PC-3 (cell line): Measurements from ENCODE around the gene PRKACB. TPM values are rescaled to one million over a fixed set of nuclear protein-coding genes. Genes with fewer than 3 reads are reported as not detected.

Experiments used
- ATAC-seq: fragments of 200-7000 bp; cut with Tn5 transposase; 2 replicates; pipeline ENCODE4 v1.9.1; 2020; ENCODE audit warnings: mild to moderate bottlenecking, moderate library complexity
- BruUV-seq: library from RNA; stranded (reverse); fragments of 400-500 nt; replicated peaks from 2 replicates; lab custom pipeline; 2021; lab: Mats Ljungman, UMichigan
- CTCF ChIA-PET: fragments of 300-600 bp; sonication (Branson Sonifier 250); formaldehyde crosslinking; loops from one replicate; lab custom pipeline; 2022; ENCODE audit warnings: antibody characterized with exemption; lab: Charles Lee
- POLR2A ChIA-PET: fragments of 300-600 bp; sonication (Branson Sonifier 250); formaldehyde crosslinking; loops from one replicate; lab custom pipeline; 2022; ENCODE audit warnings: antibody characterized with exemption; ENCODE audit not compliant: unreplicated experiment; lab: Charles Lee
- DNase-seq: peaks from one replicate; pipeline ENCODE4 v3.0.0-alpha.2; 2015
- H2AFZ ChIP-seq: fragments of 300-600 bp; sonication (generic); 2 replicates; pipeline ENCODE4 v1.6.0; 2016; ENCODE audit warnings: antibody characterized with exemption, low read length
- H3F3A ChIP-seq: fragments of 300-600 bp; sonication (generic); one replicate; pipeline ENCODE4 v1.6.0; 2017; ENCODE audit warnings: antibody characterized with exemption, low read length, control low read depth, mild to moderate bottlenecking; ENCODE audit not compliant: unreplicated experiment
- H3K27ac ChIP-seq: fragments of 300-600 bp; sonication (generic); 2 replicates; pipeline ENCODE4 v1.5.1; 2016; ENCODE audit warnings: mild to moderate bottlenecking, low read length
- H3K27me3 ChIP-seq: fragments of 300-600 bp; sonication (generic); 2 replicates; pipeline ENCODE4 v1.6.1; 2016; ENCODE audit warnings: low read length, mixed read lengths
- H3K36me3 ChIP-seq: fragments of 300-600 bp; sonication (generic); 2 replicates; pipeline ENCODE4 v1.6.1; 2016; ENCODE audit warnings: low read depth, mixed run types, low read length, mixed read lengths
- H3K4me1 ChIP-seq: fragments of 300-600 bp; sonication (generic); 2 replicates; pipeline ENCODE4 v1.5.1; 2016; ENCODE audit warnings: low read length; ENCODE audit not compliant: insufficient read depth
- H3K4me2 ChIP-seq: fragments of 300-600 bp; sonication (generic); 2 replicates; pipeline ENCODE4 v1.6.0; 2016; ENCODE audit warnings: low read length
- H3K4me3 ChIP-seq: fragments of 300-600 bp; sonication (generic); 2 replicates; pipeline ENCODE4 v1.5.1; 2016; ENCODE audit warnings: mild to moderate bottlenecking, low read length, mixed read lengths
- H3K79me2 ChIP-seq: fragments of 300-600 bp; sonication (generic); 2 replicates; pipeline ENCODE4 v1.6.1; 2017; ENCODE audit warnings: low read length, mixed read lengths
- H3K9ac ChIP-seq: fragments of 300-600 bp; sonication (generic); 2 replicates; pipeline ENCODE4 v1.6.0; 2016; ENCODE audit warnings: mild to moderate bottlenecking, low read length
- H3K9me2 ChIP-seq: fragments of 300-600 bp; sonication (generic); replicated peaks from 2 replicates; pipeline ENCODE4 v1.6.1; 2016; ENCODE audit warnings: mixed run types, low read length, mixed read lengths
- H3K9me3 ChIP-seq: fragments of 300-600 bp; sonication (generic); 2 replicates; pipeline ENCODE4 v1.6.1; 2016; ENCODE audit warnings: low read length, mixed read lengths
- H4K20me1 ChIP-seq: fragments of 300-600 bp; sonication (generic); 2 replicates; pipeline ENCODE4 v1.6.1; 2016; ENCODE audit warnings: low read length, mixed read lengths
- EZH2 ChIP-seq: fragments of 300-600 bp; sonication (generic); IDR thresholded peaks from one replicate; pipeline ENCODE4 v1.6.1; 2017; ENCODE audit warnings: antibody characterized with exemption, mild to moderate bottlenecking, low read length; ENCODE audit not compliant: unreplicated experiment
- EZH2phosphoT487 ChIP-seq: fragments of 300-600 bp; sonication (generic); IDR thresholded peaks from 2 replicates; pipeline ENCODE4 v1.6.1; 2018; ENCODE audit warnings: mild to moderate bottlenecking, antibody characterized with exemption, low read length, borderline replicate concordance
- intact Hi-C: fragments of 100-400 bp; cut with micrococcal nuclease; formaldehyde crosslinking; loops from 2 replicates; pipeline ENCODE4 v1.9.0; 2023
- total RNA-seq: library from RNA; depleted of rRNA; stranded (reverse); fragments of >200 nt; gene quantifications from 2 replicates; pipeline ENCODE4 v1.2.3, GENCODE V29; 2014
- TF ChIP-seq, protein P1 (sequence below): fragments of 300-600 bp; sonication (generic); conservative IDR thresholded peaks from 2 replicates; pipeline ENCODE4 v1.5.1; 2017; ENCODE audit warnings: antibody characterized with exemption, low read depth, mild to moderate bottlenecking, low read length

PRKACB gene
- total RNA-seq, 1 experiment from 2014 or later = 7.8 TPM

- no peak for TF ChIP-seq EZH2
- TF ChIP-seq, protein P1, sequence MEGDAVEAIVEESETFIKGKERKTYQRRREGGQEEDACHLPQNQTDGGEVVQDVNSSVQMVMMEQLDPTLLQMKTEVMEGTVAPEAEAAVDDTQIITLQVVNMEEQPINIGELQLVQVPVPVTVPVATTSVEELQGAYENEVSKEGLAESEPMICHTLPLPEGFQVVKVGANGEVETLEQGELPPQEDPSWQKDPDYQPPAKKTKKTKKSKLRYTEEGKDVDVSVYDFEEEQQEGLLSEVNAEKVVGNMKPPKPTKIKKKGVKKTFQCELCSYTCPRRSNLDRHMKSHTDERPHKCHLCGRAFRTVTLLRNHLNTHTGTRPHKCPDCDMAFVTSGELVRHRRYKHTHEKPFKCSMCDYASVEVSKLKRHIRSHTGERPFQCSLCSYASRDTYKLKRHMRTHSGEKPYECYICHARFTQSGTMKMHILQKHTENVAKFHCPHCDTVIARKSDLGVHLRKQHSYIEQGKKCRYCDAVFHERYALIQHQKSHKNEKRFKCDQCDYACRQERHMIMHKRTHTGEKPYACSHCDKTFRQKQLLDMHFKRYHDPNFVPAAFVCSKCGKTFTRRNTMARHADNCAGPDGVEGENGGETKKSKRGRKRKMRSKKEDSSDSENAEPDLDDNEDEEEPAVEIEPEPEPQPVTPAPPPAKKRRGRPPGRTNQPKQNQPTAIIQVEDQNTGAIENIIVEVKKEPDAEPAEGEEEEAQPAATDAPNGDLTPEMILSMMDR = no peak
- no peak for TF ChIP-seq EZH2phosphoT487
- intact Hi-C loops = no loop called here
- Histone ChIP-seq H2AFZ (no peak overlapping the region), H3K4me2 (peak overlapping the region; percentile 43), H3F3A (no peaks in the 10 kb centered on the region), H3K9me3 (no peaks in the 10 kb centered on the region), H3K4me3 (no peak overlapping the region), H3K79me2 (no peaks in the 10 kb centered on the region), H3K9ac (peak overlapping the region; percentile 68), H3K4me1 (peaks cover 24% of the 10 kb centered on the region), H3K27me3 (no peaks in the 10 kb centered on the region), H3K9me2 (no peaks in the 10 kb centered on the region), H3K27ac (peak overlapping the region; percentile 95), H4K20me1 (no peaks in the 10 kb centered on the region), H3K36me3 (no peaks in the 10 kb centered on the region)
- CTCF ChIA-PET = no interaction called here
- DNase-seq (no peak), ATAC-seq (no peak)
- BruUV-seq = no TSS peak
- POLR2A ChIA-PET = no interaction called here
Observed at GRCh38 chr1:84259989-84260388, 115.9 kb downstream of the PRKACB start.

- intact Hi-C loops = no loop called here
- H3K9me2 ChIP-seq = no peaks in the 10 kb centered on the region
- H3K9me3 ChIP-seq = no peaks in the 10 kb centered on the region
- DNase-seq (peak; percentile 83), ATAC-seq (peak; percentile 92)
- H3K4me2 ChIP-seq = peak overlapping the region; percentile 43
- no TSS peak for BruUV-seq
- no peaks in the 10 kb centered on the region for H3K27me3 ChIP-seq
- H3K9ac ChIP-seq = peak overlapping the region; percentile 74
- CTCF ChIA-PET = no interaction called here
- no peaks in the 10 kb centered on the region for H3F3A ChIP-seq
- TF ChIP-seq, protein P1 = no peak
- TF ChIP-seq EZH2phosphoT487 = no peak
- no peak for TF ChIP-seq EZH2
- peak overlapping the region; percentile 95 for H3K27ac ChIP-seq
- POLR2A ChIA-PET = no interaction called here
- peak overlapping the region; percentile 27; the same call in 1 of the 2 replicates for H2AFZ ChIP-seq
- no peaks in the 10 kb centered on the region for H3K79me2 ChIP-seq
- H3K36me3 ChIP-seq = no peaks in the 10 kb centered on the region
- peaks cover 18% of the 10 kb centered on the region for H3K4me1 ChIP-seq
- H3K4me3 ChIP-seq = no peak overlapping the region
- no peaks in the 10 kb centered on the region for H4K20me1 ChIP-seq
Observed at GRCh38 chr1:84260852-84261518, 116.9 kb downstream of the PRKACB start.

DNA sequence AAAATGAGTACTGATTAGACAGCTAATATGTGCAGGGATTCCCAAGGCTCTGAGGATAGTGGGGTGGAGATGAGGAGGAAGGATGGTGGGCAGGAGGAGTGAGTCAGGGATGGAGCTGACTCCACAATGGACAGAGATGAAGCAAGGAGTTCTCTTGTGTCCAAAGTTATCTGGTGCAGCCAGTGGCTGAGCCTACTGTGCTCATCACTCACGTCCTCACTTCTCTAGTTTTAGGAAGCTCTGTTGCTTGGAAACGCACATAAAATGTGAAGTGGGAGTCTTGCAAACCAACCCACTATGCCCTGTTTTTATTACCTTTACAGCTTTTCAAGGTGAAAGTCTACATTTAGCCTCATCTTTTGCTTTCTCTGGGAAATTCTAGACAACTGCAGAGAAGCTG, 120.9 kb downstream of the PRKACB start:
- ATAC-seq (no peak), DNase-seq (no peak)
- Histone ChIP-seq H3K4me3 (no peak overlapping the region), H3K36me3 (no peaks in the 10 kb centered on the region), H3K4me1 (peaks cover 17% of the 10 kb centered on the region), H2AFZ (no peak overlapping the region), H3K27ac (no peak overlapping the region), H3K79me2 (no peaks in the 10 kb centered on the region), H3K9ac (no peak overlapping the region), H3K9me2 (no peaks in the 10 kb centered on the region), H3K27me3 (no peaks in the 10 kb centered on the region), H4K20me1 (no peaks in the 10 kb centered on the region), H3K9me3 (no peaks in the 10 kb centered on the region), H3F3A (no peaks in the 10 kb centered on the region), H3K4me2 (no peak overlapping the region)
- intact Hi-C loops = no loop called here
- POLR2A ChIA-PET = no interaction called here
- TF ChIP-seq EZH2phosphoT487 = no peak
- TF ChIP-seq EZH2 = no peak
- TF ChIP-seq, protein P1 = no peak
- no TSS peak for BruUV-seq
- CTCF ChIA-PET = no interaction called here
